CD4-positive, alpha-beta T cell treated with Interleukin-2 at 100 ng/mL for 4 hours (primary cell): ENCODE data around the gene KRTAP17-1.
"Not testable (repeated sequence)": the region's sequence is repeated elsewhere in the genome, so short reads cannot be mapped to it uniquely, and the experiment has no call there.

Experiments
- DNase-seq: peaks from one replicate; pipeline ENCODE4 v3.0.0-alpha.2; 2020; ENCODE audit warnings: low spot score

The KRTAP17-1 gene, protein sequence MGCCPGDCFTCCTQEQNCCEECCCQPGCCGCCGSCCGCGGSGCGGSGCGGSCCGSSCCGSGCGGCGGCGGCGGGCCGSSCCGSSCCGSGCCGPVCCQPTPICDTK

GRCh38 chr17:41315204-41315794 is at the start of gene KRTAP17-1:
KRTAP17-1 (minus strand) TSS chr17:41315710; CDS start chr17:41315650, 60 bp downstream.
- DNase-seq = no peak

DNA sequence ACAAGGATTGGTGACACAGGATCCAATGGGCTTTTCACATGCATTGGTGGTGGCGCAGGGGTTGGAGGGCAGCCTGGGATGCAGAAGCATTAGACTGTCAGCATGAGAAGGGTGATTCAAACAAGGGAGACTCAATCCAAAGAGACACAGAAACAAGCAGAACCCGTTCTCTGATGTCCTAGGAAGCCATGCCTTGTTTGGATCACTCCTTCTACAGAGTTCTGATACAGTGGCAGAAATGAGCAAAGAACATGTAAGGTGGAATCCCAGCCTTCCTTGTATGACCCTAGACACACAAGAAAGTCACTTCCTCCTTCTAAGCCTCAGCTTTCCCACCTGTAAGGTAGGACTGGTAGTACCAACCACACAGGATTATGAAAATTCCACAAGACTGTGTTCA is 48.4 kb upstream of the KRTAP17-1 start:
- DNase-seq = no peak

GRCh38 chr17:41360296-41360995 is 44.9 kb upstream of the KRTAP17-1 start:
- DNase-seq = no peak

GRCh38 chr17:41354536-41354935 is 39.0 kb upstream of the KRTAP17-1 start:
- DNase-seq = no peak

DNA sequence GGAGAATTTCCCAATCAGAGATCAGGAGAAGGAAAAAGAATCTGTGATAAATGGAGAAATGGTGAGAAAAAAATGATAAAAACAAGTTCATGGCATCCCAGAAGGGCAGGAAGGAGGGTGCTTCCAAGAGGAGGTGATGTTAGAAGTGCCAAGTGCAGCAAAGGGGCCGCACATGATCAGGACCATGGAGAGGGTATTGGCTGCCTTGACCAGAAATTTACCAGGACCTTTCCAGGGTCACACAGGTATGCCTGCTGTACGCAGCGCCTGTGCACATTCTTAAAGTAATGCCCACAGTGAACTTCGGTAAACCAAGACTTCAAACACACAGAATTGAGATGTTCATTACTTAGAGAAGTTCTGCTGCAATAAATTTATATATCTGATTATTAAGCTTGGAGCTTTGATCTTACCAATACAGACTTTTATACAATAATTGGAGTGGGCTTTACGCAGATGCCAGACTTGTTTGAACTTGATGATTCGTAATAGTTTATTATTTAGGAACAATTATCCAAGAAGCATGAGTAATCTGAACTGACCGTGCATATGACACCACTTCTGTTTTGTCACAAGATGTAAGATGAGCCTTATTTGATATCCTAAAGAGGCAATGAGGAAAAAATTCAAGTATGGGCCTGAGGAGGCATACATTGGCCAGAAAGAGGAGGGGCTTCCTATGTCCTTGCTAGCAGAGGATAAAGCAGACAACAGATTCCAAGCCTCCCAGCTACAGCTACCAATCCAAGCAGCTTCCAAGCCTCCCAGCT is 37.3 kb upstream of the KRTAP17-1 start:
- no peak for DNase-seq

- DNase-seq = no peak
These were observed 35.7 kb upstream of the KRTAP17-1 start for GRCh38 chr17:41351177-41351576.

GRCh38 chr17:41350381-41350878 is 34.9 kb upstream of the KRTAP17-1 start, which contains the start of gene KRT33A:
KRT33A (minus strand) TSS chr17:41350828; CDS start chr17:41350767, 61 bp downstream.
- not testable (repeated sequence) for DNase-seq

- no peak for DNase-seq
These were observed 32.6 kb upstream of the KRTAP17-1 start for GRCh38 chr17:41347869-41348760.

DNA sequence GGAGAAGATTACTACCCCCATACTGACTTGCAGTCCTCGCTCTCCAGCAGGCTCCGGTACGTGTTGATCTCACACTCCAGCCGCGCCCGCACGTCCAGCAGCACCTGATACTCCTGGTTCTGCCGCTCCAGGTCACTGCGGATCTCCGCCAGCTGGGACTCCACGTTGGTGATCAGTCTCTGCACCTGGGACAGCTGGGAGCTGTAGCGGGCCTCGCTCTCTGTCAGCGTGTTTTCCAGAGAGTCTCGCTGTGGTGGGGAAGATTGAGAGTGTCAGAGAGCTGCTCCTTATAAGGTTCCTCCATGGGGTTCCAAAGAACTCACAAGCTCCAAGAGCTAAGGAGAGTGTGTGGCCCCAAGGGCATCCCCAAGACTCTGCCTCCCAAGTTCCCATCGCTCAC is 30.9 kb upstream of the KRTAP17-1 start:
- DNase-seq = not testable (repeated sequence)

GRCh38 chr17:41345992-41346391 is 30.5 kb upstream of the KRTAP17-1 start:
- DNase-seq = no peak

GRCh38 chr17:41343029-41343428 is 27.5 kb upstream of the KRTAP17-1 start:
- no peak for DNase-seq

DNA sequence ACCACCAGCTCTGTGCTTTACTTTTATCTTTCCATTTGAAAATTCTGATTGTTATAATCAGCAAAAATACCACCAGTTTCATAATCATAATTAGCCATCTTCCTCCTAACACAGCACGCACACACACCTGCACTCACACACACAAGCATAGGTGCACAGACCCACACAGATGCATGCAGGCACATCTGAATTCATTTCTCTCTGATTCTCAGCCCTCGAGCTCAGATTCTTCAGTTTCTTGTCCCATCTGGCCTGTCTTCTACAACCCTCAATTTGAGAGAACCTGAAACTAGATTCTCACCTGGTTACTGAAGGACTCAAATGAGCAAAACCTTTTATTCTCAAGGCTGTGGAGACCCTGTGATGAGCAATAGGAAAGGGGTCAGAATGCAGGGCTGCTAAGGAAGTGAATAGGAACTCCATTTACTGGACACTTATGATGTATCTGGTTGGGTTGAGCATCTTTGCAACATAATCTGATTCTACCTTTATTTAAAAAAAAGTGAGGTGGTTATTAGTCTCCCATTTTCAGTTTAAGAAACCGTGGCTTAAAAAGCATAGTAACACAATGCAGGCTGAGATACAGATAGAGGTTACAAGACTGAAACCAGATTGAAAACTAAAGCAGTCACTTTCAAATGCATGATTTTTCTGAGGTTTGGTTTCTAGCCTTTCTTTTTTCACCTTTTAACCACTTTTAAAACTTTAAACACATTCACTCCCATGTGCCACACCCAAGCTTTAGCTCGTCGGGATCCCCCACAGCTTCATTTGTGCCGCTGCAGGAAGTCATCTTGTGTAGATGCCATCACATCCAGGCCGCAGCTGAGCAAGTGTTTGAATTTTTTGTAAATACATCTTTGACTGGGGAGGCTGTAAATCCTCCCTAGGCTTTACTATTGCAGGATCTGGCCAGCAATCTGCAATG is 25.7 kb upstream of the KRTAP17-1 start:
- peak; percentile 80 for DNase-seq

DNA sequence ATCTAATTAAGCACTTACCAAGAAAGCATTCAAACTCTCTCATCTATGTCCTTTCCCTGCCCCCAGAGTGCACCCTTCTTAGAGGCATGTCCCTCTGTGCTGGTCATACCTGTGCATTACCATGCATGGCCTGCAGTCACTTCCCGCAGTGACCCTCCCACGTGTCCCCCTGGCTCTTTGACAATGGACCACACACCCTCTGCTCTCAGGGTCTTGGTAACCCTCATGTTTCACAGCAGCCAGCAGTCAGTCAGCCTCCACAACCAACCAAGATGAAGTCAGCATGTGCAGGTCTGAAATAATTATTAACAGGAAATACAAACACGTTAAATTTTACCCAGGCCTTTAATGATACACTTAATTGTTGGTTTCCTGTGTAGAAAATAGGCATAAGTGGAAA is 25.0 kb upstream of the KRTAP17-1 start:
- DNase-seq = peak; percentile 13

GRCh38 chr17:41339571-41340172 is 24.2 kb upstream of the KRTAP17-1 start:
- DNase-seq = no peak

DNA sequence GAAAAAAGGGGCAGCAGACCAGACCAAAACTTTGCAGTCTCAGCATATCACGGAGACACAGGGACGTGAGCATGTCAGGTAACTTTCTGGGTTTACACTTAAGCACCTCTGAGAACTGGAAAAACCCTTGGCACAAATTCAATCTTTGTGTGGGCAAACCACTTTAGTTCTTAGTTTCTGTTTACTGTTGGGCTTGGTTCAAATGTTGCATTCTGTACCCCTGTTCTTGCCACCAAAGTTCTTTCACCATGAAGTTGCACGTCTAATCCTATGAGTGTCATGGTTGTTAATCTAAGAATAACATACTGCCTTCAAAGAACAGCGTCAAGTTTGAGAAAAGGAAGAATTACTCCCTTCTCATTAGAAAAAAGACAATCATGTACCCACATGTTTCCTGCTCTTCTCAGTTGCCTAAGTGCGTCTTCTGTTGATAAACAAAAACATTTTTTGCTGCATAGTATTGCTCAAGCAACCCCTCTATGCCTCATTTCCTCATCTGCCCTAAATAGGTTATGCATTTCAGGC is 23.5 kb upstream of the KRTAP17-1 start:
- peak; percentile 89 for DNase-seq

GRCh38 chr17:41335747-41336146 is 20.2 kb upstream of the KRTAP17-1 start:
- no peak for DNase-seq

GRCh38 chr17:41334385-41335305 is 19.1 kb upstream of the KRTAP17-1 start:
- peak; percentile 27 for DNase-seq

- DNase-seq = no peak
These were observed 18.3 kb upstream of the KRTAP17-1 start for GRCh38 chr17:41333836-41334235.

- no peak for DNase-seq
These were observed 17.6 kb upstream of the KRTAP17-1 start for GRCh38 chr17:41333098-41333497.
